Uterus (tissue), 4 donors: ENCODE measurements around the gene NPHP1. TPM values are rescaled to one million over a fixed set of nuclear protein-coding genes. Genes with fewer than 3 reads are reported as not detected.

Experiments
- DNase-seq, 2 donors: peaks; one replicate each; pipeline ENCODE4 v3.0.0-alpha.2; 2019 to 2020
- H3K27ac ChIP-seq, 2 donors: fragments of 200-600 bp; sonication (generic); 1 replicate in 1 of 2; 2 replicates in 1 of 2; pipeline ENCODE4 v1.5.1; 2016 to 2018
- H3K27me3 ChIP-seq, 2 donors: fragments of 200-600 bp; sonication (generic); one replicate each; pipeline ENCODE4 v1.5.1; 2018 to 2019; ENCODE audit warnings: control low read depth in 1 of 2
- H3K36me3 ChIP-seq, 2 donors: fragments of 200-600 bp; sonication (generic); one replicate each; pipeline ENCODE4 v1.5.1; 2019; ENCODE audit warnings: control low read depth in 1 of 2
- H3K4me1 ChIP-seq, 2 donors: fragments of 200-600 bp; sonication (generic); one replicate each; pipeline ENCODE4 v1.5.1; 2018 to 2019; ENCODE audit warnings: control low read depth in 1 of 2
- H3K4me3 ChIP-seq, 2 donors: fragments of 200-600 bp; sonication (generic); 1 replicate in 1 of 2; 2 replicates in 1 of 2; pipeline ENCODE4 v1.5.1; 2018 to 2019; ENCODE audit warnings: mild to moderate bottlenecking in 1 of 2
- H3K9me3 ChIP-seq, 2 donors: fragments of 200-600 bp; sonication (generic); one replicate each; pipeline ENCODE4 v1.5.1; 2019; ENCODE audit warnings: control low read depth in 1 of 2
- CTCF ChIP-seq, 4 experiments: fragments of 200-600 bp in 2 of 4; fragments of 450-650 bp in 2 of 4; sonication (generic) in 2 of 4; IDR thresholded peaks; one replicate each; pipeline ENCODE4 v1.5.1; 2016 to 2019; ENCODE audit warnings: antibody characterized with exemption in 4 of 4, mild to moderate bottlenecking in 2 of 4, moderate library complexity in 1 of 4
- POLR2A ChIP-seq, 2 donors: fragments of 450-650 bp; IDR thresholded peaks; one replicate each; pipeline ENCODE4 v1.6.1; 2016; ENCODE audit warnings: antibody characterized with exemption in 2 of 2, mild to moderate bottlenecking in 1 of 2, moderate library complexity in 1 of 2
- intact Hi-C: fragments of 100-400 bp; cut with DNase I; formaldehyde crosslinking; loops from one replicate; pipeline ENCODE4 v1.15.1; 2023; ENCODE audit warnings: low total_unique reads
- total RNA-seq, 4 donors: library from RNA; depleted of rRNA in 3 of 4; stranded (reverse); fragments of >200 nt in 3 of 4; gene quantifications; one replicate each; pipeline versions ENCODE4 v1.1.0 to v1.2.4, GENCODE V29; 2014 to 2023
- donor health status: DM: yes; HTN: yes; CAD: no.

Gene NPHP1
- total RNA-seq, 4 donors from 2014 or later = 9.4 to 35.6 (median 17.2) TPM

DNA sequence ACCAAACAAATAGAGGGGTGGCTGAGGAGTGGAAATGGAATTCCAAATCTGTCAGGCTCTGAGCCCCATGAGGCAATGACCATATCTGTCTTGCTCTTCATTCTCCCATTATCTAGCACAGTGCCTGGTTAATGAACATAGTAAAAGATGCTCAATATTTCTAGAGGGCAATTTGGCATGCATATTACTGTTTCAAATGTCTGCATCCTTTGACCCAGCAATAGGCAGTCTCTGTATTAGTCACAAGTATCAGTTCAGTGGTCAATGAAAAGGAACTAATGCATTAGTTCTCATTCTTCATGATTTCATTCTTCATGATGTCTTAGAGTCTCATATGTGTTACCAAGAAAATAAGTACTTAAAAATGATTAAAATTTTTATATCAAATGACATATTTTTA, 60.8 kb downstream of the NPHP1 start:
- no peak for TF ChIP-seq POLR2A (IDR thresholded peaks at IDR 0.05)
- TF ChIP-seq CTCF (IDR thresholded peaks at IDR 0.05) = no peak
- H3K4me3 ChIP-seq = no peak overlapping the region
- no peaks in the 10 kb centered on the region for H3K36me3 ChIP-seq
- no peak for DNase-seq
- no peaks in the 10 kb centered on the region for H3K9me3 ChIP-seq
- intact Hi-C loops = no loop called here
- H3K27ac ChIP-seq = no peak overlapping the region
- H3K4me1 ChIP-seq = no peaks in the 10 kb centered on the region
- H3K27me3 ChIP-seq = no peaks in the 10 kb centered on the region

- H3K9me3 ChIP-seq = no peaks in the 10 kb centered on the region
- no peaks in the 10 kb centered on the region for H3K36me3 ChIP-seq
- H3K27ac ChIP-seq = no peak overlapping the region
- H3K27me3 ChIP-seq = no peaks in the 10 kb centered on the region
- intact Hi-C loops = no loop called here
- TF ChIP-seq CTCF (IDR thresholded peaks at IDR 0.05) (no peak), POLR2A (IDR thresholded peaks at IDR 0.05) (no peak)
- no peak for DNase-seq
- no peaks in the 10 kb centered on the region for H3K4me1 ChIP-seq
- H3K4me3 ChIP-seq = no peak overlapping the region
These were observed 64.4 kb downstream of the NPHP1 start for GRCh38 chr2:110140401-110140800.

DNA sequence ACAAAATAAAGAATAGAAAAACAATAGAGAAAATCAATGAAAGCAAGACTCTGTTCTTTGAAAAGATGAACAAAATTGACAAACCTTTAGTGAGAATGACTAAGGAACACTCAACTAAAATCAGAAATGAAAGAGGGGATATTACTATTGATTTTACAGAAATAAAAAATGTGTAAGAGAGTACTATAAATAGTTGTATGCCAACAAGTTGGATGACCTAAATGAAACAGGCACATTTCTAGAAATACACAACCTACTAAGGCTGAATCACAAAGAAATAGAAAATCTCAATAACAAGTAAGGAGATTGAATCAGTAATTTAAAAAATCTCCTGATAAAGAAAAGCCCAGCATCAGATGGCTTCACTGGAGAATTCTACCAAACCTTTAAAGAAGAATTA, 70.8 kb downstream of the NPHP1 start:
- Histone ChIP-seq H3K4me3 (no peak overlapping the region), H3K27ac (no peak overlapping the region), H3K4me1 (no peaks in the 10 kb centered on the region), H3K27me3 (no peaks in the 10 kb centered on the region), H3K9me3 (no peaks in the 10 kb centered on the region), H3K36me3 (no peaks in the 10 kb centered on the region)
- DNase-seq = no peak
- TF ChIP-seq CTCF (IDR thresholded peaks at IDR 0.05) (no peak), POLR2A (IDR thresholded peaks at IDR 0.05) (no peak)
- intact Hi-C loops = no loop called here

DNA sequence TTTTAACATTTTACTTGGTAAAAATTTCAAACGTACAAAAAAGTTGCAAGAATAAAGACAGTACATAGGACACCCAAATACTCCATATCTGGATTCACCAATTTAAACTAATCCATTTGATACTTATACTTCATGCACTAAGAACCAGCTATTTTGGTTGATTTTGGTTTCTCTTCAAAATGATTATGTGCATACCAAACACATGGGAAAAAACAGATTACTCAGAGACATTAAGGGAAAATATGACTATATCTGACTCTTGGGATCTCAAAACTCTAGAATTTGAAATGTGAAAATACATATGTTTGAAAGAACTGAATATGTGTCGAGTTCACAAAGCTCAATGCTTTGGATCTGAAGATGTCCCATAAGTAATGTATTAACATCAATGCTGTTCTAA, 73.6 kb downstream of the NPHP1 start:
- Histone ChIP-seq H3K27ac (no peak overlapping the region), H3K9me3 (no peaks in the 10 kb centered on the region), H3K4me3 (no peak overlapping the region), H3K36me3 (no peaks in the 10 kb centered on the region), H3K27me3 (no peaks in the 10 kb centered on the region), H3K4me1 (no peaks in the 10 kb centered on the region)
- TF ChIP-seq POLR2A (IDR thresholded peaks at IDR 0.05) = no peak
- TF ChIP-seq CTCF (IDR thresholded peaks at IDR 0.05) = no peak
- DNase-seq = no peak
- intact Hi-C loops = no loop called here

DNA sequence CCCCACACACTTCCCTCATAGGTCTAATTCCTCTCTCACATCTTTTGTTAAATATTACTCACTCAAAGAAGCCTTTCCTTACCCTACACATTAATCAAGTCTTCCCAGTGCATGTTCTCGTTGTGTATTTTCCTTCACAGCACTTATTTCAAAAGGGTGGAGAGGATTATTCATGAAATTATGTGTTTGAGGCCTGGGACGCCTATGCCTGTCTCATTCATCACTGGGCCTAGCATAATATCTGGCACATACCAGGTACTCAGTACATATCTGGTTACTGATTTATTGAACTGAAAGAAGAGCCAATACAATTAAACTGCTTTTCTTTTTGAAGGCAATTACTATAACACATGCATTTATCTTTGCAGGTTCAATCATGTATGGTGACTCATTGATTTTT, 74.1 kb downstream of the NPHP1 start:
- Histone ChIP-seq H3K27ac (no peak overlapping the region), H3K4me1 (no peaks in the 10 kb centered on the region), H3K4me3 (no peak overlapping the region), H3K27me3 (no peaks in the 10 kb centered on the region), H3K9me3 (no peaks in the 10 kb centered on the region), H3K36me3 (no peaks in the 10 kb centered on the region)
- no peak for DNase-seq
- intact Hi-C loops = no loop called here
- TF ChIP-seq POLR2A (IDR thresholded peaks at IDR 0.05) = no peak

GRCh38 chr2:110126906-110127305, 77.9 kb downstream of the NPHP1 start:
- intact Hi-C loops = no loop called here
- DNase-seq = no peak
- H3K27me3 ChIP-seq = no peaks in the 10 kb centered on the region
- H3K4me3 ChIP-seq = no peak overlapping the region
- TF ChIP-seq CTCF (IDR thresholded peaks at IDR 0.05) (no peak), POLR2A (IDR thresholded peaks at IDR 0.05) (no peak)
- no peaks in the 10 kb centered on the region for H3K36me3 ChIP-seq
- no peak overlapping the region for H3K27ac ChIP-seq
- H3K9me3 ChIP-seq = no peaks in the 10 kb centered on the region
- no peaks in the 10 kb centered on the region for H3K4me1 ChIP-seq
